NT2/D1 (cell line): ENCODE results near the gene SYT12.

Source experiments
- SUZ12 ChIP-seq: IDR thresholded peaks from 2 replicates; pipeline ENCODE4 v1.6.1; 2011; ENCODE audit not compliant: insufficient read length, insufficient read depth; ENCODE audit errors: extremely low read depth
- YY1 ChIP-seq: IDR thresholded peaks from 2 replicates; pipeline ENCODE4 v1.6.1; 2011; ENCODE audit not compliant: insufficient read length, insufficient read depth
- ZNF274 ChIP-seq: IDR thresholded peaks from 2 replicates; pipeline ENCODE4 v1.6.1; 2011; ENCODE audit warnings: mild to moderate bottlenecking, low read depth, low read length

DNA sequence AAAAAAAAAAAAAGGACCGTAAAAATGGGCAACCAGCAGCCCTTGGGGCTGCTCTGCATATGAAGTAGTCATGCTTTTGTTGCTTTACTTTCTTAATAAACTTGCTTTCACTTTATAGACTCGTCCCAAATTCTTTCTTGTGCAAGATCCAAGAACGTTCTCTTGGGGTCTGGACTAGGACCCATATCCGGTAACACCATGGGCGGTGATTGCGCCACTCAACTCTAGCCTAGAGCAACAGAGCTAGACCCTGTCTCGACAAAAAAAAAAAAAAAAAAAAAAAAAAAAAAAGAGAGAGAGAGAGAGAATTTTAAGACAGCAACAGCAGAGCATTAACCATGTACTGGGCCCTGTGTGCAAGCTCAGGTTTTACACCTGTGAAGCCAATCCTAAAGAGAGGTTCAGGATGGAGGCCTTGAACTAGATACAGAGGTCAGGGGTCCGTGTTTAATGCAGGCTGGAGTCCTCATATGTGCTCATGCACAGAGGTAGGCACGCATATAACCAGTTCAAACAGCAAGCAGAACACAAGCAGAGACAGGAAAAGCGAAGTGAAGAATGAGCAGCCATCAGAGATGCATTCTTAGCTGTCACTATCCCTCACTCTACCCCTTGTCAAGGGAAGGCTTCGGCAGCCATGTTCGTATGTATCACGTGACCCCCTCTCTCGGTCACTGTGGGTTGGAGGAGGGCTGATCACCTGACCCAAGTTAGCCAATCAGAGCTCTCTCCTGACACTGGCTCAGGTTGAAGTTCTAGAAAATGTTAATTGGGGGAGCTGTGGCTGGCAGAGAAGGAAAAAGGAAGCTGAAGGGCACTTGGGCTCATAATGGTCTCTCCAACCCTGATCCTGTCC is 16.7 kb upstream of the SYT12 start:
- TF ChIP-seq YY1, result peak; percentile 78
- no peak for TF ChIP-seq ZNF274
- TF ChIP-seq SUZ12, result no peak
